ENCODE results near the gene BTBD2. TPM values are rescaled to one million over a fixed set of nuclear protein-coding genes. Genes with fewer than 3 reads are reported as not detected.

Gene BTBD2
- polyA plus RNA-seq, 3 donors, result 2.8 to 36.0 (median 3.3) TPM

- Mint-ChIP-seq H3K9me3 (no peaks in the 10 kb centered on the region), H3K27me3 (ENCODE audit: low read depth in 3 of 3) (peaks cover 0 to 2% (median 0%) of the 10 kb centered on the region in 3 donors), H3K27ac (peak overlapping the region; percentile 73 to 94 (median 89)), H3K4me1 (peaks cover 43% of the 10 kb centered on the region), H3K4me3 (no peak overlapping the region), H3K36me3 (peaks cover 29 to 63% of the 10 kb centered on the region in 2 donors)
- Histone ChIP-seq H3K4me2 (replicated peaks; ENCODE audit: extremely low read depth, low read length, poor library complexity, severe bottlenecking) (no peak overlapping the region), H3K4me3 (replicated peaks in 1 of 3; ENCODE audit: low read depth in 2 of 3, low read length in 3 of 3) (no peak overlapping the region), H3K36me3 (replicated peaks in 1 of 2; ENCODE audit: control insufficient read depth in 1 of 2, insufficient read depth in 2 of 2, low read length in 2 of 2) (peaks cover 77% of the 10 kb centered on the region in 2 donors), H2AFZ (ENCODE audit: insufficient read depth, low read depth, low read length, poor library complexity, severe bottlenecking) (no peak overlapping the region), H4K20me1 (ENCODE audit: insufficient read depth, low read length) (peaks cover 88% of the 10 kb centered on the region), H3K79me2 (ENCODE audit: insufficient read depth, low read length) (peaks cover 65% of the 10 kb centered on the region), H3K9me3 (replicated peaks in 1 of 2; ENCODE audit: control insufficient read depth in 1 of 2, insufficient read depth in 1 of 2, low read length in 2 of 2) (no peaks in the 10 kb centered on the region), H3K27ac (ENCODE audit: low read depth in 1 of 2, low read length in 2 of 2) (peak overlapping the region; percentile 67 to 70), H3K9ac (ENCODE audit: insufficient read depth, low read length, poor library complexity, severe bottlenecking) (no peak overlapping the region), H3K27me3 (ENCODE audit: control insufficient read depth in 2 of 2, insufficient read depth in 2 of 2, low read length in 2 of 2) (no peaks in the 10 kb centered on the region), H3K4me1 (ENCODE audit: control insufficient read depth in 1 of 2, insufficient read depth in 2 of 2, low read length in 2 of 2) (peaks cover 37 to 48% of the 10 kb centered on the region in 2 donors)
- intact Hi-C loops (cut with micrococcal nuclease), result loop anchor here in 1 of 2 donors (10.0 kb wide), 1 partner anchor 149 kb away; no protein-coding TSS in a partner anchor
- TF ChIP-seq, protein P1, sequence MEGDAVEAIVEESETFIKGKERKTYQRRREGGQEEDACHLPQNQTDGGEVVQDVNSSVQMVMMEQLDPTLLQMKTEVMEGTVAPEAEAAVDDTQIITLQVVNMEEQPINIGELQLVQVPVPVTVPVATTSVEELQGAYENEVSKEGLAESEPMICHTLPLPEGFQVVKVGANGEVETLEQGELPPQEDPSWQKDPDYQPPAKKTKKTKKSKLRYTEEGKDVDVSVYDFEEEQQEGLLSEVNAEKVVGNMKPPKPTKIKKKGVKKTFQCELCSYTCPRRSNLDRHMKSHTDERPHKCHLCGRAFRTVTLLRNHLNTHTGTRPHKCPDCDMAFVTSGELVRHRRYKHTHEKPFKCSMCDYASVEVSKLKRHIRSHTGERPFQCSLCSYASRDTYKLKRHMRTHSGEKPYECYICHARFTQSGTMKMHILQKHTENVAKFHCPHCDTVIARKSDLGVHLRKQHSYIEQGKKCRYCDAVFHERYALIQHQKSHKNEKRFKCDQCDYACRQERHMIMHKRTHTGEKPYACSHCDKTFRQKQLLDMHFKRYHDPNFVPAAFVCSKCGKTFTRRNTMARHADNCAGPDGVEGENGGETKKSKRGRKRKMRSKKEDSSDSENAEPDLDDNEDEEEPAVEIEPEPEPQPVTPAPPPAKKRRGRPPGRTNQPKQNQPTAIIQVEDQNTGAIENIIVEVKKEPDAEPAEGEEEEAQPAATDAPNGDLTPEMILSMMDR (IDR thresholded peaks at IDR 0.05), result no peak
- WGBS (ENCODE audit: insufficient coverage), result 79% methylated on average over 9 of the region's 11 CpGs
- no peak for DNase-seq
Measured at GRCh38 chr19:2043961-2044708, 28.6 kb upstream of the BTBD2 start.

- peaks cover 78 to 82% of the 10 kb centered on the region in 2 donors for H3K36me3 ChIP-seq (replicated peaks in 1 of 2; ENCODE audit: control insufficient read depth in 1 of 2, insufficient read depth in 2 of 2, low read length in 2 of 2)
- no peak for DNase-seq
- no peak overlapping the region for H2AFZ ChIP-seq (ENCODE audit: insufficient read depth, low read depth, low read length, poor library complexity, severe bottlenecking)
- H3K4me2 ChIP-seq (replicated peaks; ENCODE audit: extremely low read depth, low read length, poor library complexity, severe bottlenecking), result peak overlapping the region; percentile 75
- peaks cover 29 to 39% of the 10 kb centered on the region in 2 donors for H3K4me1 ChIP-seq (ENCODE audit: control insufficient read depth in 1 of 2, insufficient read depth in 2 of 2, low read length in 2 of 2)
- peaks cover 56% of the 10 kb centered on the region for H3K79me2 ChIP-seq (ENCODE audit: insufficient read depth, low read length)
- H3K9me3 ChIP-seq (replicated peaks in 1 of 2; ENCODE audit: control insufficient read depth in 1 of 2, insufficient read depth in 1 of 2, low read length in 2 of 2), result no peaks in the 10 kb centered on the region
- H3K4me1 Mint-ChIP-seq, result peaks cover 35% of the 10 kb centered on the region
- H4K20me1 ChIP-seq (ENCODE audit: insufficient read depth, low read length), result peaks cover 88% of the 10 kb centered on the region
- intact Hi-C loops (cut with micrococcal nuclease), result loop anchor here in 1 of 2 donors (10.0 kb wide), 1 partner anchor 148 kb away; no protein-coding TSS in a partner anchor
- peak overlapping the region; percentile 81 for H3K9ac ChIP-seq (ENCODE audit: insufficient read depth, low read length, poor library complexity, severe bottlenecking)
- TF ChIP-seq, protein P1 (IDR thresholded peaks at IDR 0.05), result no peak
- H3K27me3 ChIP-seq (ENCODE audit: control insufficient read depth in 2 of 2, insufficient read depth in 2 of 2, low read length in 2 of 2), result no peaks in the 10 kb centered on the region
- peak overlapping the region in 1 of 2 donors; percentile 24 for H3K4me3 Mint-ChIP-seq
- H3K27me3 Mint-ChIP-seq (ENCODE audit: low read depth in 3 of 3), result peaks cover 0 to 2% (median 0%) of the 10 kb centered on the region in 3 donors
- H3K4me3 ChIP-seq (replicated peaks in 1 of 3; ENCODE audit: low read depth in 2 of 3, low read length in 3 of 3), result peak overlapping the region in 1 of 3 experiments; percentile 66
- H3K27ac ChIP-seq (ENCODE audit: low read depth in 1 of 2, low read length in 2 of 2), result peak overlapping the region; percentile 70 to 95
- WGBS (ENCODE audit: insufficient coverage), result 86% methylated on average over 9 of the region's 9 CpGs
- peaks cover 33 to 68% of the 10 kb centered on the region in 2 donors for H3K36me3 Mint-ChIP-seq
- H3K9me3 Mint-ChIP-seq, result no peaks in the 10 kb centered on the region
- H3K27ac Mint-ChIP-seq, result peak overlapping the region; percentile 78 to 94 (median 91)
Measured at GRCh38 chr19:2043251-2043641, 27.7 kb upstream of the BTBD2 start.
